Fibroblast of peridontal ligament (primary cell): ENCODE measurements around the gene SORT1.

Source experiments
- DNase-seq: peaks from one replicate; pipeline ENCODE4 v3.0.0-alpha.2; 2010; ENCODE audit errors: extremely low read depth

Gene SORT1

GRCh38 chr1:109262231-109263055 is 135.3 kb downstream of the SORT1 start:
- no peak for DNase-seq

DNA sequence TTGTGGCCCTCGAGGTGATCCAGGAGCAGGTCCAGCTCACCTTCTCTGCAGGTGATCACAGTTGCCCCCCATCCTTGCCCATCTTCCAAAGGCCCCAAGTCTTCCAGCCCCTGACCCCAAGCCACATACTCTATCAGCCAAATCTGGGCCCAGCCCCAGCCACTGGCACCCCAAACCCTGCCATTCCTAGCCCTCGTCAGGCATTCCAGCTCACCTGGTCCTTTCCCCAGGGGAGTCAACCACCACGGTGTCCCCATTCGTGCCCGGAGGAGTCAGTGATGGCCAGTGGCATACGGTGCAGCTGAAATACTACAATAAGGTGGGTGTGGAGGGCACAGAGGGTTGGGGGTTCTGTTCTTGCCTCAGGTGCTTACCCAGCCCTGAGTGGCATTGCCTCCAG is 136.1 kb downstream of the SORT1 start:
- DNase-seq, result no peak

- no peak for DNase-seq
Measured at GRCh38 chr1:109261006-109261405, 136.7 kb downstream of the SORT1 start.

DNA sequence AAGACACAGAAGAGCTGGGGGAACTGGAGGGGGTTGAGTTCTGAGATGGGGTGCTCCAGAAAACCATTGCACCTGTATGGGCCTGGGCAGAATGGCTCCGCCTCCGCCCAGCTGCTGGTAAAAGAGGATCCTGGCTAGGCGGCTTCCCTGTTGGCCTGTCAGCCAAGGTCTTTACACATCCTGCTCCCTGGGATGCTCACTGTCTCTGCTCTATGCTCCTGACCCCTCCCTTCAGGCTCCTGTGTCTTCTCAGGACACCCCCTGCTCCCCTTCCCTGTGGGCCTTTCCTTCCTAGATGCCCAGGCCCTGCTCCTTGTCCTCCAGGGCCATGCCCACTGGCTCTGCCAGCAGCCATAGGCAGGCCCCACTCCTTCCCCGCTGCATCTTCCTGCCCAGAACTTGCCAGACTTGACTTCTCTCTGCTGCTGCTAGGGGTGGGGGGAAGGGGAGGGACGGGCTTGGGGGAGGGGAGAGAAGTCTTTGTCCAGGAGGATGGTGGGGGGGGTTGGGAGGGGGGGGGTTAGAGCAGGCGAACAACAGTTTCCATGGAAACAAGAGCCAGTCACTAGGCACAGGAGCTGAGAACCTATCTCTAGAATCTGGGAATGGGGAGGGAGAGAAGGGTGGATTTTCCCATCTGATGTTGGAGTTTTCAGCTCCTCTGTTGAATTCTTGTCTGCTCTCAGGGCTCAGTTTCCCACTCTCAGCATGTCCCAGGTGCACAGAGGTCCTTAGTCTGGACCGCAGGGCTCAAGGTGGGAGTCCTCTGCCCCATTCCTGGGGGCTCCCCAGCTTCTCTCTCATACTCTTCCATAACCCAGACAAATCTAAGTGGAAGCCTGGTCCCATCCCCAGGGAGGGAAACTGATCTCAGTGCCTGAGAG is 137.8 kb downstream of the SORT1 start:
- no peak for DNase-seq
